Aorta (tissue), 5 donors: ENCODE measurements around the gene AFF3. TPM values are rescaled to one million over a fixed set of nuclear protein-coding genes. Genes with fewer than 3 reads are reported as not detected.
"Not testable (repeated sequence)": the region's sequence is repeated elsewhere in the genome, so short reads cannot be mapped to it uniquely, and the experiment has no call there.

Experiments
- ATAC-seq: fragments of 200-7000 bp; cut with Tn5 transposase; one replicate; pipeline ENCODE4 v1.9.1; 2022; ENCODE audit warnings: moderate library complexity; ENCODE audit not compliant: low FRiP score
- DNase-seq, 2 donors: peaks; one replicate each; pipeline ENCODE4 v3.0.0-alpha.2; 2020
- H3K27ac ChIP-seq, 2 donors: one replicate each; pipeline ENCODE4 v1.5.1; 2013; ENCODE audit warnings: low read length in 2 of 2, mild to moderate bottlenecking in 2 of 2, moderate library complexity in 2 of 2, control low read depth in 1 of 2, inconsistent platforms in 1 of 2, low read depth in 1 of 2
- H3K27me3 ChIP-seq, 2 donors: one replicate each; pipeline ENCODE4 v1.6.1; 2013; ENCODE audit warnings: control low read depth in 1 of 2, low read length in 1 of 2, mild to moderate bottlenecking in 1 of 2, moderate library complexity in 1 of 2; ENCODE audit not compliant: insufficient read depth in 2 of 2, control insufficient read depth in 1 of 2
- H3K36me3 ChIP-seq, 2 donors: one replicate each; pipeline ENCODE4 v1.6.1; 2013; ENCODE audit warnings: control low read depth in 1 of 2, low read length in 1 of 2, mild to moderate bottlenecking in 1 of 2; ENCODE audit not compliant: insufficient read depth in 2 of 2, control insufficient read depth in 1 of 2
- H3K4me1 ChIP-seq, 2 donors: one replicate each; pipeline ENCODE4 v1.6.1; 2013; ENCODE audit warnings: low read length in 2 of 2, control low read depth in 1 of 2, mild to moderate bottlenecking in 1 of 2, moderate library complexity in 1 of 2; ENCODE audit not compliant: insufficient read depth in 2 of 2, control insufficient read depth in 1 of 2
- H3K4me3 ChIP-seq, 2 donors: one replicate each; pipeline ENCODE4 v1.5.1; 2013; ENCODE audit warnings: low read length in 2 of 2, control low read depth in 1 of 2, mild to moderate bottlenecking in 1 of 2
- H3K9me3 ChIP-seq: one replicate; pipeline ENCODE4 v1.6.1; 2013; ENCODE audit warnings: mild to moderate bottlenecking, low read length; ENCODE audit not compliant: control insufficient read depth
- WGBS, 2 donors: extraction: QIAGEN DNeasy Blood & Tissue Kit; methylation state at CpG; one replicate each; pipeline ENCODE4 v1.1.7; 2013; 5-methylcytosine and 5-hydroxymethylcytosine counted together
- intact Hi-C, 2 donors: fragments of 100-400 bp; cut with DNase I; formaldehyde crosslinking; loops; one replicate each; pipeline versions ENCODE4 v1.14.2 to v1.15.0; 2022
- polyA plus RNA-seq, 2 donors: library from polyadenylated mRNA; stranded (reverse); fragments of 200-250 nt; gene quantifications; one replicate each; pipeline ENCODE4 v1.2.3, GENCODE V29; 2013
- total RNA-seq, 2 donors: library from RNA; stranded (reverse); fragmentation: NEBNext Ultra II Directional; extraction: Animal tissue kit (Norgen Biotek cat#: 25700); gene quantifications; one replicate each; pipeline ENCODE4 v1.2.1, GENCODE V29; 2021
- donor health status: healthy with polysubstance abuse.
- donor health status: Bipolar disorder and iron deficiency.
- donor health status: DM: no; HTN: no; CAD: no.
- donor health status: DM: no; HTN: no; CAD: no.
- donor health status: DM: yes; HTN: yes; CAD: no.

The AFF3 gene
- total and polyA plus RNA-seq, 4 donors, result 0.25 to 15.7 (median 5.5) TPM

- intact Hi-C loops, result no loop called here
- Histone ChIP-seq H3K4me1 (no peaks in the 10 kb centered on the region), H3K4me3 (no peak overlapping the region), H3K36me3 (no peaks in the 10 kb centered on the region), H3K9me3 (no peaks in the 10 kb centered on the region), H3K27me3 (no peaks in the 10 kb centered on the region), H3K27ac (no peak overlapping the region)
- WGBS, 2 donors, result 91 to 97% methylated on average over 1 of the region's 1 CpG
- DNase-seq, result no peak
- no peak for ATAC-seq
Measured at GRCh38 chr2:100124761-100125160, 17.6 kb downstream of the AFF3 start.

GRCh38 chr2:100121124-100121718, 21.2 kb downstream of the AFF3 start:
- DNase-seq (no peak), ATAC-seq (no peak)
- Histone ChIP-seq H3K27me3 (no peaks in the 10 kb centered on the region), H3K27ac (no peak overlapping the region), H3K9me3 (no peaks in the 10 kb centered on the region), H3K36me3 (no peaks in the 10 kb centered on the region), H3K4me3 (no peak overlapping the region), H3K4me1 (no peaks in the 10 kb centered on the region)
- 93 to 94% methylated on average over 4 of the region's 4 CpGs for WGBS, 2 donors
- intact Hi-C loops, result no loop called here

- no peaks in the 10 kb centered on the region for H3K27me3 ChIP-seq
- H3K27ac ChIP-seq, result no peak overlapping the region
- H3K36me3 ChIP-seq, result no peaks in the 10 kb centered on the region
- intact Hi-C loops, result no loop called here
- DNase-seq (no peak), ATAC-seq (no peak)
- no peaks in the 10 kb centered on the region for H3K4me1 ChIP-seq
- 16 to 39% methylated on average over 1 of the region's 1 CpG for WGBS, 2 donors
- H3K9me3 ChIP-seq, result no peaks in the 10 kb centered on the region
- H3K4me3 ChIP-seq, result no peak overlapping the region
Measured at GRCh38 chr2:100119235-100119634, 23.2 kb downstream of the AFF3 start.

DNA sequence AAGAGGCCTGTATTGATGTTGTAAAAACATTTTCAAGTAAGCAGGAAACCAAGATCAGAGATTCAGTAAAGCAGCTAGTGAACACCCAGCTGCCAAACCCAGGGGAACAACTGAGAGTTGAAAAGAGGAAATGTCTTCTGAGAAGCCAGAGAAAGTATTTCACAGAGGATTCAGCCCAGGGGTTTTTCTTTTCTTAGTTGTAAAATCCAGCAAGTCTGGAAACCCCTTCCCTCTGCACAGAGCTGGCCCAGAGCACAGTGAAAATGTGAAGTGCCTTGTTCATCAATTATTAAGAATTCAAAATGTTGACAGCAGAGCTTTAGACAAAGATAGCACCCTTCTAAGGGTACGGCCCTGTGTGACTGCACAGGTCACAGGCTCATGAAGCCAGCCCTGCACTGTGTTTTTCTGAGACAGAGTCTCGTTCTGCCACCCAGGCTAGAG, 28.4 kb downstream of the AFF3 start:
- H3K4me1 ChIP-seq, result no peaks in the 10 kb centered on the region
- no peak overlapping the region for H3K4me3 ChIP-seq
- no peaks in the 10 kb centered on the region for H3K9me3 ChIP-seq
- intact Hi-C loops, result no loop called here
- H3K27ac ChIP-seq, result no peak overlapping the region
- ATAC-seq, result no peak
- H3K27me3 ChIP-seq, result no peaks in the 10 kb centered on the region
- WGBS, 2 donors, result 91 to 95% methylated on average over 2 of the region's 2 CpGs
- no peaks in the 10 kb centered on the region for H3K36me3 ChIP-seq
- DNase-seq, result no peak

DNA sequence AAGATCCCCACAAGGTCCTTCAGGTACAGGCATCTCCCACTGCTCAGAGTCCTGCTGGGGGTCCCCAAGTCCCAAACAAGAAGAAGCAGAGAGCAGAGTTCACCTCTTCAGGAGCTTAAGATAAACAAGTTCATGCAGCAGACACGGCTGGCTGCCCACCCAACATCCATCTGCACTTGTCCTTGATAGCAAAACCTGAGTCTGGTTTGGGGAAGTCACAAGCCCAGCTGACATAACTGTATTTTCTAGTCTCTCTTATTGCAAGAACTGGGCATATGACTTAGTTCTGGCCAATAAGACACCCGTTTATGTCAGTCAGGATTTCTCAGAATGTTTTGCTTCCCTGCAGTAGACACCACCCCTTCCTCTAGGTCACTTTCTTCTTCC, 31.8 kb downstream of the AFF3 start:
- H3K9me3 ChIP-seq, result no peaks in the 10 kb centered on the region
- no peaks in the 10 kb centered on the region for H3K27me3 ChIP-seq
- peaks cover 0 to 3% of the 10 kb centered on the region in 2 donors for H3K4me1 ChIP-seq
- no peak overlapping the region for H3K27ac ChIP-seq
- no peaks in the 10 kb centered on the region for H3K36me3 ChIP-seq
- ATAC-seq, result no peak
- WGBS, 2 donors, result 83 to 86% methylated on average over 2 of the region's 2 CpGs
- no peak for DNase-seq
- intact Hi-C loops, result no loop called here
- H3K4me3 ChIP-seq, result no peak overlapping the region

- H3K4me3 ChIP-seq, result no peak overlapping the region
- peaks cover 0 to 3% of the 10 kb centered on the region in 2 donors for H3K4me1 ChIP-seq
- H3K9me3 ChIP-seq, result no peaks in the 10 kb centered on the region
- no peak for ATAC-seq
- H3K27ac ChIP-seq, result no peak overlapping the region
- intact Hi-C loops, result loop anchor here (5.0 to 10.0 kb wide), 2 partner anchors 93 to 135 kb away; no protein-coding TSS in a partner anchor
- H3K36me3 ChIP-seq, result no peaks in the 10 kb centered on the region
- 86 to 88% methylated on average over 6 of the region's 6 CpGs for WGBS, 2 donors
- no peak for DNase-seq
- no peaks in the 10 kb centered on the region for H3K27me3 ChIP-seq
Measured at GRCh38 chr2:100109986-100110613, 32.3 kb downstream of the AFF3 start.

GRCh38 chr2:100108648-100109020, 33.8 kb downstream of the AFF3 start:
- not testable (repeated sequence) for H3K4me1 ChIP-seq, H3K9me3 ChIP-seq, H3K27me3 ChIP-seq, H3K27ac ChIP-seq, H3K36me3 ChIP-seq, ATAC-seq, H3K4me3 ChIP-seq, DNase-seq
- intact Hi-C loops, result loop anchor here (5.0 to 10.0 kb wide), 2 partner anchors 91 to 136 kb away; no protein-coding TSS in a partner anchor
- WGBS, 2 donors, result 84 to 93% methylated on average over 3 of the region's 3 CpGs

- Histone ChIP-seq H3K4me1 (peaks cover 0 to 3% of the 10 kb centered on the region in 2 donors), H3K9me3 (no peaks in the 10 kb centered on the region), H3K27me3 (no peaks in the 10 kb centered on the region), H3K27ac (no peak overlapping the region), H3K36me3 (no peaks in the 10 kb centered on the region), H3K4me3 (no peak overlapping the region)
- ATAC-seq (no peak), DNase-seq (no peak)
- WGBS, 2 donors, result 91 to 93% methylated on average over 6 of the region's 6 CpGs
- intact Hi-C loops, result loop anchor here (5.0 to 10.0 kb wide), 2 partner anchors 91 to 137 kb away; no protein-coding TSS in a partner anchor
Measured at GRCh38 chr2:100107906-100108647, 34.3 kb downstream of the AFF3 start.
